Nephron (organoid): ENCODE data around the gene EZH2.

Source experiments
- H3K27ac Mint-ChIP-seq, 3 experiments: 2 replicates each; pipeline ENCODE4 v1.8.0; 2020; ENCODE audit warnings: mixed read lengths in 3 of 3, mild to moderate bottlenecking in 2 of 3, moderate library complexity in 1 of 3
- H3K27me3 Mint-ChIP-seq: 2 replicates; pipeline ENCODE4 v1.8.0; 2021; ENCODE audit warnings: low read depth, mild to moderate bottlenecking, moderate library complexity, mixed read lengths
- H3K36me3 Mint-ChIP-seq: 2 replicates; pipeline ENCODE4 v1.8.0; 2020; ENCODE audit warnings: low read depth, mixed read lengths
- H3K4me1 Mint-ChIP-seq: 2 replicates; pipeline ENCODE4 v1.8.0; 2020; ENCODE audit warnings: mixed read lengths
- H3K4me3 Mint-ChIP-seq, 3 experiments: 2 replicates each; pipeline ENCODE4 v1.8.0; 2020; ENCODE audit warnings: mild to moderate bottlenecking in 3 of 3, mixed read lengths in 3 of 3, moderate library complexity in 2 of 3
- H3K9me3 Mint-ChIP-seq: 2 replicates; pipeline ENCODE4 v1.8.0; 2020; ENCODE audit warnings: mixed read lengths
- TF ChIP-seq, protein P1 (sequence below), 3 experiments: fragments of 200-600 bp; sonication (generic); IDR thresholded peaks; one replicate each; pipeline ENCODE4 v1.5.0; 2021; ENCODE audit warnings: antibody characterized with exemption in 3 of 3; ENCODE audit not compliant: unreplicated experiment in 3 of 3

EZH2 gene

DNA sequence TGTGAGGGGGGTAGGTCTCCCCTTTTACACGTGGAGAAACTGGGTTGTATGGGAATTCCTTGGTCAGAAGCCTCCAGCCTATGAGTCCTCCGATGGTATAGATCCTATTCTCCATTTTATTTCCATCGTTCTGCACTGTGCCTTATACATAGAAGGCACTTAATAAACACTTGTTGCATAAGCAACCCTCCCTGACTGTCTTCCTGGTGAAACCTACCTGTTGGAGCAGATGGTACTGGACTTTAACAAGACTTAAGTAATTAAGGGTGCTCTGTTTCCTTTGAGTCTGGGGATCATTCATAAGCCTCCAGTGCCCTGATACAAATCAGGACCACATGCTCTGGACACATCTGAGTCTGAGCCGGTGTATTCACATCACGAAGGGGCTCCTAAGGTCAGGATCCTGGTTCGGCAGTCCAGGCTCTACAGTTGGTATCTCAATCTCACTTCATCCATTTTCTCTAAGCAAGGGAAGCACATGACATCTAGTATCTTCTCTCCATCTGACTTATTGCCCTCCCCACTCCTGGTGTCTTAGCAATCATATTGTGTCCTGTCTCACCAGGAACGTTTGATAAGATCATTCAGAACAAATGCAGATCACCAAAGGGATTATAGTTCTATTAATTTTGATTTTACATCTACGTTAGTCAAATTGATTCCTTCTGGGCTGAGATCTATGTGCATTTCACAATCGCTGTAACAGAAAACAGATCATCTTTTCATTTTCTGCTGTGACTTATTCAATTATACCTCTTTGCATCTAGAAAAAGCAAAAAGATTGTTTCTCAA is 22.8 kb upstream of the EZH2 start:
- no peak overlapping the region for H3K4me3 Mint-ChIP-seq
- H3K4me1 Mint-ChIP-seq, result no peaks in the 10 kb centered on the region
- H3K27ac Mint-ChIP-seq, result no peak overlapping the region

DNA sequence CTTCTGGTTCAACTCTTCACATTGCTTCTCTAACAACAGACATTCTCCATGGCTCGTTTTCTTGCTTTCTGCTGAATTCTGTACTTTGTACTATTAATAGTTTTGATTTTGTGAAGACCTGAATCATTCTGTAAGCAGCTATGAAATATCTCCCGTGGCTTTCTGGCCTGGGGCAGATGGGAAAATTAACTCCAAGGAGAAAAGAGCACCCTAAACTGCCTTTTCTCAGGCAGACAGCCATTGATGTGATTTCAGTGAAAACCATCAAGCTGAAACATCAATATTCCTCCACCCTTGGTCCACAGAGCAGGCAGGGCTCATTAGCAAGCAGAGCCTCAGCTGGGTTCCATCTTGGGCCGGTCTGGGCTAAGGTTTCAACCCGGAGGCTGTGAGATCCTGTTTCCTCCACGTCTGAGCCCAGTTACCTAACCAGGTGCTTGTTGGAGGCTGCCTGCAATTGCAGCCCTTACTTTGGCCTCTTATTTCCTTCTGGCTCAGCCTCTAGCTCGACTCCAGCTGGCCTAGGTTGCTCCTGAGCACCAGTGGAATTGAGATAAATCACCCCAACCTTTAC is 21.1 kb upstream of the EZH2 start:
- H3K27ac Mint-ChIP-seq, result no peak overlapping the region
- TF ChIP-seq, protein P1, sequence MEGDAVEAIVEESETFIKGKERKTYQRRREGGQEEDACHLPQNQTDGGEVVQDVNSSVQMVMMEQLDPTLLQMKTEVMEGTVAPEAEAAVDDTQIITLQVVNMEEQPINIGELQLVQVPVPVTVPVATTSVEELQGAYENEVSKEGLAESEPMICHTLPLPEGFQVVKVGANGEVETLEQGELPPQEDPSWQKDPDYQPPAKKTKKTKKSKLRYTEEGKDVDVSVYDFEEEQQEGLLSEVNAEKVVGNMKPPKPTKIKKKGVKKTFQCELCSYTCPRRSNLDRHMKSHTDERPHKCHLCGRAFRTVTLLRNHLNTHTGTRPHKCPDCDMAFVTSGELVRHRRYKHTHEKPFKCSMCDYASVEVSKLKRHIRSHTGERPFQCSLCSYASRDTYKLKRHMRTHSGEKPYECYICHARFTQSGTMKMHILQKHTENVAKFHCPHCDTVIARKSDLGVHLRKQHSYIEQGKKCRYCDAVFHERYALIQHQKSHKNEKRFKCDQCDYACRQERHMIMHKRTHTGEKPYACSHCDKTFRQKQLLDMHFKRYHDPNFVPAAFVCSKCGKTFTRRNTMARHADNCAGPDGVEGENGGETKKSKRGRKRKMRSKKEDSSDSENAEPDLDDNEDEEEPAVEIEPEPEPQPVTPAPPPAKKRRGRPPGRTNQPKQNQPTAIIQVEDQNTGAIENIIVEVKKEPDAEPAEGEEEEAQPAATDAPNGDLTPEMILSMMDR (IDR thresholded peaks at IDR 0.05; ENCODE audit: unreplicated experiment in 3 of 3), result no peak
- no peak overlapping the region for H3K4me3 Mint-ChIP-seq
- peaks cover 24% of the 10 kb centered on the region for H3K27me3 Mint-ChIP-seq
- H3K9me3 Mint-ChIP-seq, result no peaks in the 10 kb centered on the region
- no peaks in the 10 kb centered on the region for H3K4me1 Mint-ChIP-seq
- no peaks in the 10 kb centered on the region for H3K36me3 Mint-ChIP-seq

More for the DNA sequence above, 22.8 kb upstream of the EZH2 start:
- H3K27me3 Mint-ChIP-seq, result peaks cover 30% of the 10 kb centered on the region
- no peaks in the 10 kb centered on the region for H3K9me3 Mint-ChIP-seq
- TF ChIP-seq, protein P1 (IDR thresholded peaks at IDR 0.05; ENCODE audit: unreplicated experiment in 3 of 3), result no peak
- no peaks in the 10 kb centered on the region for H3K36me3 Mint-ChIP-seq

DNA sequence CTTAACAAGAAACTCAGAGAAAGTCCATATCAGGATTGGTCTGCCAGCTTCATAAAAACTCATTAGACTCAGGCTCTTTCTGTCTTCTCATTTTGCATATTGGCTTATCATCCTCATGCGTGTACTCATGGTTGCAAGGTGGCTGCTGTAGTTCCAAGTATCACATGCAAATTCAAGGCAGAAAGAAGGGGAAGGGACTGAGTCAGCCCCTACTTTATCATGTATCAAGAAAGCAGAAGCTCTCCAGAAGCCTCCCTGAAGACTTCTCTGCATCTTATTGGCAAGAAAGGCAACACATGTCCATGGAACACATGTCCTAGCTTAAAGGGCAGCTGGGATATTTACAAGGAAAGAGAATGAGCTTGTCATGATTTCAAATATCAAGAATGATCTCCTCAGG is 19.4 kb upstream of the EZH2 start:
- H3K4me3 Mint-ChIP-seq, result no peak overlapping the region
- peaks cover 8% of the 10 kb centered on the region for H3K27me3 Mint-ChIP-seq
- no peaks in the 10 kb centered on the region for H3K36me3 Mint-ChIP-seq
- no peak overlapping the region for H3K27ac Mint-ChIP-seq
- TF ChIP-seq, protein P1 (IDR thresholded peaks at IDR 0.05; ENCODE audit: unreplicated experiment in 3 of 3), result no peak
- H3K9me3 Mint-ChIP-seq, result no peaks in the 10 kb centered on the region
- peaks cover 5% of the 10 kb centered on the region for H3K4me1 Mint-ChIP-seq

DNA sequence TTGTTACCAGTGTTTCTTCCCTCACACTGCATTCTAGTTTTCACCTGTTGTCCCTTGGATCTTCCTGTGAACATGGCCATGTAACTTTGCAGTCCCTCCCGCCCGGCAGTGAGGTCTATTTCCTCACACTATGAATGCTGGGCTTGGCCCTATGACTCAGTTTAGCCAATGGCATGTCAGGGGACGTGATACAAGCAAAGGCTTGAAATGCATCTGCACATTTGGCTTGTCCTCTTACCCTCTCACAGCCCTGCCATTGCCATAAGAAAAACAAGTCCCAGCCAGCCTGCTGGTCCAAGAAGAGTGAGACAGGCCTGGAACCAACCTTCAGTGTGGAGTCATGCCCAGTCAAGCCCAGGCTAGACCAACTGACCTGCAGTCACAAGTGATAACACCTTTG is 17.1 kb upstream of the EZH2 start:
- H3K4me3 Mint-ChIP-seq, result no peak overlapping the region
- no peaks in the 10 kb centered on the region for H3K36me3 Mint-ChIP-seq
- H3K27ac Mint-ChIP-seq, result no peak overlapping the region
- no peaks in the 10 kb centered on the region for H3K9me3 Mint-ChIP-seq
- no peaks in the 10 kb centered on the region for H3K27me3 Mint-ChIP-seq
- TF ChIP-seq, protein P1 (IDR thresholded peaks at IDR 0.05; ENCODE audit: unreplicated experiment in 3 of 3), result no peak
- H3K4me1 Mint-ChIP-seq, result peaks cover 5% of the 10 kb centered on the region

DNA sequence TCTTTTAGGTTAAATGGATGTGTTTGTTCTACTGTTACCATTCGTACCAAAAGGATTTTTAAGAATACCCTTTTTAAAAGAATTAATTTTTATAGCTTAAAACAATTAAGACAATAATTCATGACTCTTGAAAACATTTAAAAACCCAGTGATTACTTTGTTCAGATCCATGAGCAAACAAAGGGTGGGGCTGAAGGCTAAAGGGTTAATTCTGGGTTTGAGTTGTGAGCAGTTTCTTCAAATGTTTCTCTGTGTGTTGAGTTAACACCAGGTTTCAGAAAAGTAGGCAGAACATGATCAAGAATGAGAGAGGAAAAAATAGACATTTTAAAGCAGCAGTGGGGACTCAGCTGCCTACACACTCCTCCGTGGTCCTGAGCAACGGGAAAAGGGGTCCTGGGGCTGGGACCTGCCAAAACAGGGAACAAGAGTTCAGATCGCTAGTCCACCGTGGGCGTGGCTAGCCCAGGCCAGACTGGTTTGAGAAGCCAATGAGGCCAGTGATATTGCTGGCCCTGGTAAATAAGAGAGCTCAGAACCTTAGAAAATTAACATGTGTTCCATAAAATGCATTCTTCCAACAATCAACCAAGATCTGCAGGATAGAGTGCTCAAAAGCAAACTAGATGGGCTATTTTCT is 14.9 kb upstream of the EZH2 start:
- Mint-ChIP-seq H3K4me1 (peaks cover 13% of the 10 kb centered on the region), H3K9me3 (no peaks in the 10 kb centered on the region), H3K27me3 (no peaks in the 10 kb centered on the region), H3K36me3 (no peaks in the 10 kb centered on the region), H3K4me3 (no peak overlapping the region), H3K27ac (peak overlapping the region in 2 of 3 experiments; percentile 8 to 78)
- TF ChIP-seq, protein P1 (IDR thresholded peaks at IDR 0.05; ENCODE audit: unreplicated experiment in 3 of 3), result no peak
